Subcutaneous abdominal adipose tissue (tissue), 5 donors: ENCODE data around the gene MYBPC3.
A peak's percentile ranks its signal among the peaks of the same experiment; 100 is the strongest.

ENCODE experiments used
- H3K27ac ChIP-seq: one replicate; pipeline ENCODE4 v1.7.0; 2013; ENCODE audit warnings: low read depth, mild to moderate bottlenecking, inconsistent platforms, low read length, moderate library complexity
- H3K27me3 ChIP-seq, 5 donors: one replicate each; pipeline ENCODE4 v1.7.0; 2013; ENCODE audit warnings: low read length in 5 of 5, inconsistent platforms in 1 of 5; ENCODE audit not compliant: control insufficient read depth in 5 of 5, insufficient read depth in 4 of 5
- H3K36me3 ChIP-seq, 5 donors: one replicate each; pipeline ENCODE4 v1.7.0; 2013; ENCODE audit warnings: low read length in 5 of 5; ENCODE audit not compliant: control insufficient read depth in 5 of 5, insufficient read depth in 5 of 5
- H3K4me1 ChIP-seq, 5 donors: one replicate each; pipeline ENCODE4 v1.7.0; 2013; ENCODE audit warnings: low read length in 5 of 5, mild to moderate bottlenecking in 3 of 5, moderate library complexity in 1 of 5; ENCODE audit not compliant: control insufficient read depth in 5 of 5, insufficient read depth in 5 of 5
- H3K4me3 ChIP-seq, 5 donors: one replicate each; pipeline ENCODE4 v1.7.0; 2013; ENCODE audit warnings: low read length in 5 of 5, low read depth in 1 of 5
- H3K9ac ChIP-seq, 5 donors: one replicate each; pipeline ENCODE4 v1.7.0; 2013; ENCODE audit warnings: low read length in 5 of 5, mild to moderate bottlenecking in 4 of 5, moderate library complexity in 3 of 5
- H3K9me3 ChIP-seq, 5 donors: one replicate each; pipeline ENCODE4 v1.7.0; 2013; ENCODE audit warnings: low read length in 5 of 5; ENCODE audit not compliant: control insufficient read depth in 5 of 5
- donor health status: healthy.
- donor health status: healthy.
- donor health status: healthy.
- donor health status: healthy.
- donor health status: healthy.

Gene MYBPC3

DNA sequence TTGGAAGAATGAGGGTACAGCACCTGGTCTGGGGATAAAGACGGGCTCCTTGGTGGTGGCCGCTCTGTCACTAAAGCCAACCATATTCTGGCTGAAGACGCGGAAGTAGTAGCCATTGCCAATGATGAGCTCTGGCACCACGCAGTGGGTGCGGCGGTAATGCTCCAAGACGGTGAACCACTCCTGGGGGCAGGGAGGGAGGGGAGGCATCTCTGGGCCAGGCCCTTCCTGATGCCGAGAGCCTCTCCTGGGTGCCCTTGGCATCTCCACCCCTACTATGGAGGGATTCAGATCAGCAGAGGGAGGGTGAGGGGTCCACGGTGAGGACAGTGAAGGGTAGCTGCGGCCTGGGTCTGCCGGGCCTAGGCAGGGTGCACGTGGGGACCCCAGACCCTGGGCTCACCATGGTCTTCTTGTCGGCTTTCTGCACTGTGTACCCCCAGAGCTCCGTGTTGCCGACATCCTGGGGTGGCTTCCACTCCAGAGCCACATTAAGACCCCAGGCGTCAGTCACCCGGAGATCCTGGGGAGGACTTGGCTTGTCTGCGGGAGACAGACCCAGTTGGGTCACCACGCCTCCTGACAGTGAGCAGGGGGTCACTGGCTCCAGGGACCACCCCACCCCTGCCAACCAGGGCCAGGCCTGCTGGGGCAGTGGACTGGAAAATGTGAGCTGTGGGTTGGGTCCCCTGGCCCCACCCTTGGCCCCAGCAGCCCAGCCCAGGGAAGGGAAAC is 19.5 kb downstream of the MYBPC3 start:
- Histone ChIP-seq H3K27me3 (no peaks in the 10 kb centered on the region), H3K4me1 (peaks cover 0 to 39% (median 15%) of the 10 kb centered on the region in 5 donors), H3K9me3 (no peaks in the 10 kb centered on the region), H3K4me3 (no peak overlapping the region), H3K27ac (no peak overlapping the region), H3K36me3 (peaks cover 0 to 30% (median 10%) of the 10 kb centered on the region in 5 donors), H3K9ac (no peak overlapping the region)

DNA sequence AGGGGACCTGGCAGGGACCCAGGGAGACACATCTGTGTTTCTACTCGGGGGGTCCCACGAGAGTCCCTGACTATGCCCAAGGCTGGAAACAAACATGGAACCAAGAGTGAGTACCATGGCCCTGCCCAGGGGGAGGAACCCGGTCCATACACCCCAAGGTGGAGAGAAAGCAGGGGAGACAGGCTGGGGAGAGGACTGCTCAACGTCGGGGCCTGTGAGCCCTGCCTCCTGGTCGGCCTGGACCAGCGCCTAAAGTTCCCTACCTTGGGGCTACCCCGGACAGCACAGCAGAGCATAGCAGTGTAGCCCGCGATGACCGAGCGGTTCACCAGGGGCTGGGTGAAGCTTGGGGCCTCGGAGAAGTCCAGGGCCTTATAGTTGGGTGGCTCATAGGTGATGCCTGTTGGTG is 20.2 kb downstream of the MYBPC3 start:
- Histone ChIP-seq H3K4me3 (no peak overlapping the region), H3K27me3 (no peaks in the 10 kb centered on the region), H3K9me3 (no peaks in the 10 kb centered on the region), H3K36me3 (peaks cover 0 to 37% (median 10%) of the 10 kb centered on the region in 5 donors), H3K27ac (no peak overlapping the region), H3K9ac (no peak overlapping the region), H3K4me1 (peaks cover 0 to 39% (median 15%) of the 10 kb centered on the region in 5 donors)

DNA sequence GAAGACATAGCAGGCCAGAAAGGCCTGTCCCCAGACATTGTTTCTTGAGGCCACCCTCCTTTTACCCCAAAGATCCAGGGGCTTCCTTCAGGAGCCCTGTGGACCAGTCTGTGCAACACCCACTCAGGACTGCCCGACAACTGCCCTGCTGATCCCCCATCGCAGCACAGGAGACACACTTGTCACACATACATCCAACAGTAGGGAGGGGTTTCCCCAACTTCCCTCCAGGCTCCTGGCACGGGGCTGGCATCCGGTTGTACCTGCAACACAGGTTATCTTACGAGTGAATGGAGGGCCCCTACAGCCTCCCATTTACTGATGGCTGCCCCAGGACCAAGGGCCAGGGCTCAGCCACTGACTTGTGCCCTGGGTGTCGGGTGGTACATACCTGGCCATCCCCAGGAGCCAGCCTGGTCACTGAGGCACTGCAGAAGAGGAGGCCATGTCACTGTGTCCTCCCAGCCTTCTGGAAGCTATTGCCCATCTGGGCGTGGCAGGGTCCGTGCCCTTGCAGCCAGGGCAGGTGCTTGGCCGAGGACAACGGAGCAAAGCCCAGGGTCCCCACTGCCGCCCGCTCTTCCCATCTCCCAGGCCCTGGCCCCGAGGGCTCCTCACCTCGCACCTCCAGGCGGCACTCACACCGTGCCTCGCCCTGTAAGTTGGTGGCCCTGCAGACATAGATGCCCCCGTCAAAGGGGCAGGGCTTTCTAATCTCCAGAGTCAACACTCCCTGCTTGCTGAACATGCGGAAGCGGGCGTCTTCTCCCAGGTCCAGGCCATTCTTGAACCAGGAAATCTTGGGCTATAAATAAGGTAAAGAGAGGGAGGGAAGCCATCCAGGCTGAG is 20.8 kb downstream of the MYBPC3 start:
- Histone ChIP-seq H3K9ac (no peak overlapping the region), H3K9me3 (no peaks in the 10 kb centered on the region), H3K36me3 (peaks cover 0 to 43% (median 10%) of the 10 kb centered on the region in 5 donors), H3K27ac (no peak overlapping the region), H3K4me1 (peaks cover 0 to 39% (median 15%) of the 10 kb centered on the region in 5 donors), H3K4me3 (no peak overlapping the region), H3K27me3 (no peaks in the 10 kb centered on the region)

DNA sequence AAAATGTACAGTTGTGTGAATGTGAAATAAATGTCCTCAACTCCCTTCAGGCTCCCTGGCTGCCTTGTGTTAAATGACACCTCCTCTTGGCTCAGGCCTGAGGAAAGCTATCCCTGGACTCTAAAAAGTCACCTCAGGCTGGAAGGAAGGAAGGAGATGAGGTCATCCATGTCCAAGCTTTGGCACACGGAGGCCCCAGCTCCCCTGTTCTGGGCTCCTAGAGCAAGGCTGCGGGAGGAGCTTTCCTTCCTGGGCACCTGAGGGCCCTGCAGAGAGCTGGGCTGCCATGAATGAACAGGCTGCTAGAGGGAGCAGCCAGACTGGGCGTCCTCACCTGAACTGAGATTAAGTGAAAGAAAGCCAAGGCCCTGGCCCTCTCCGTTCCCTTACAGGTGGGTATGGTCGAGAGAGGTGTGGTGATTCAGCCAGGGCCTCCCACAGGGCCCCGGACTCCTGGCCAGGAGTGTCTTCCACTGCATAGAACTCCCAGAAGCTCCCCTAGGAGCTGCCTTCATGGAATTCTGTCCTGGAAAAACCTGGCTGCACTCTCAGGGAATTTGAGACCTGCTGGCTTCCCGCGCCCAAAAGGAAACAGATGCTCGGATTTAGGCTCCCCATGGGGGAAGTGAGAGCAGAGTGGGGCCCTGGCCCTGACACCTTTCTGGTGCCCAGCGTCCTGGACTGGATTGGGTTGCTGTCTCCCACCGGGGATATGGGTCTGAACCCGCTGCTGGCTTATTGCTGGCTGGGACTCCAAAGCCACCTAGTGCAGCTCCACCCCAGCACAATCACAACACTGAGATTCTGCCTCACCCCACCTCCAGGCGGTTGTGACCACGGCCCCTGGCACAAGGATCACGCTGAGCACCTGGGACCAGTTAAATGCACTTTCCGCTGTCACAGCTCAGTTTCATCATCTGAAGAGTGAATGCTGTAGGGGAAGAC is 22.2 kb downstream of the MYBPC3 start:
- peaks cover 0 to 53% (median 10%) of the 10 kb centered on the region in 5 donors for H3K36me3 ChIP-seq
- no peak overlapping the region for H3K9ac ChIP-seq
- H3K9me3 ChIP-seq, result no peaks in the 10 kb centered on the region
- no peak overlapping the region for H3K4me3 ChIP-seq
- H3K4me1 ChIP-seq, result peaks cover 0 to 39% (median 15%) of the 10 kb centered on the region in 5 donors
- peak overlapping the region; percentile 30 for H3K27ac ChIP-seq
- no peaks in the 10 kb centered on the region for H3K27me3 ChIP-seq

DNA sequence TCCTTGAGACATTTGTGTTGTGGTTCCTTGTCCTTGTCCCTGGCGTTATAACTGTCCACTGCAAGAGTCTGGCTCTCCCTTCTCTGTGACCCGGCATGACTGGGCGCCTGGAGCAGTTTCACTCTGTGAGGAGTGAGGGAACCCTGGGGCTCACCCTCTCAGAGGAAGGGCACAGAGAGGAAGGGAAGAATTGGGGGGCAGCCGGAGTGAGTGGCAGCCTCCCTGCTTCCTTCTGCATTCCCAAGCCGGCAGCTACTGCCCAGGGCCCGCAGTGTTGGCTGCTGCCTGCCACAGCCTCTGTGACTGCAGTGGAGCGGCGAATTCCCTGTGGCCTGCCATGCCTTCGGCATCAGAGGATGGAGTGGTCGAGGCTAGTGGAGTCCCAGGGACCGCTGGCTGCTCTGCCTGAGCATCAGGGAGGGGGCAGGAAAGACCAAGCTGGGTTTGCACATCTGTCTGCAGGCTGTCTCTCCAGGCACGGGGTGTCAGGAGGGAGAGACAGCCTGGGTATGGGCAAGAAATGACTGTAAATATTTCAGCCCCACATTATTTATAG is 23.0 kb downstream of the MYBPC3 start:
- Histone ChIP-seq H3K36me3 (peaks cover 0 to 53% (median 10%) of the 10 kb centered on the region in 5 donors), H3K4me3 (no peak overlapping the region), H3K9me3 (no peaks in the 10 kb centered on the region), H3K27ac (peak overlapping the region; percentile 30), H3K9ac (peak overlapping the region in 2 of 5 donors; percentile 38 to 49), H3K4me1 (peaks cover 0 to 39% (median 15%) of the 10 kb centered on the region in 5 donors), H3K27me3 (no peaks in the 10 kb centered on the region)

DNA sequence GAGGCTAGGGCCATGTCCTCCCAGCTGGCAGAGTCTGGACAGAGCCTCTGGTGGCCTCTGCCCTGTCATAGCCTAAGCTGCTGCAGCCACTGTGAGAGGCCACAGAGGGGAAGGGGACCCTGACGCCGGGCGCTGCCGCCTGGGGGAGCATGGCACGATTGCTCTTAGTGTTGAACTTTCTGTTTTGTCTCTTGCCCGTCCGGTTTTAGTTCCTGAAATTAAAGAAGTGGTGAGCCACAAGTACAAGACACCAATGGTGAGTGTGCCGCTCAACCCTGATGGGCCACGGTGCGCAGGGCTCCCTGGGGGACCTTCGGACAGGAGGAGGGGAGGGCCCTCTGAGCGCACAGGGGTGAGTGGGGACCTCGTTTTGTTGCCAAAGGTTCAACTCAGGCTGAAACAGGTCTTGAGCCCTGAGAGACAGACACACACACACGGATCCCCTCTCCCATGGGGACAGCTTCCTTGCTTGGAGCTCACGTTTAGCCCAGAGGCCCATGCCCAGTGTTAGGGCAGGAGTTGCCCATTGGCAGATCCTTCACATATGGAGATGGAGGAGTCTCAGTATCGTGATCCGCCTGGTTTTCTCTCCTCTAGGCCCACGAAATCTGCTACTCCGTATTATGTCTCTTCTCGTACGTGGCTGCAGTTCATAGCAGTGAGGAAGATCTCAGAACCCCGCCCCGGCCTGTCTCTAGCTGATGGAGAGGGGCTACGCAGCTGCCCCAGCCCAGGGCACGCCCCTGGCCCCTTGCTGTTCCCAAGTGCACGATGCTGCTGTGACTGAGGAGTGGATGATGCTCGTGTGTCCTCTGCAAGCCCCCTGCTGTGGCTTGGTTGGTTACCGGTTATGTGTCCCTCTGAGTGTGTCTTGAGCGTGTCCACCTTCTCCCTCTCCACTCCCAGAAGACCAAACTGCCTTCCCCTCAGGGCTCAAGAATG is 23.8 kb downstream of the MYBPC3 start:
- Histone ChIP-seq H3K4me3 (no peak overlapping the region), H3K36me3 (peaks cover 0 to 53% (median 10%) of the 10 kb centered on the region in 5 donors), H3K27ac (peak overlapping the region; percentile 30), H3K9ac (peak overlapping the region in 1 of 5 donors; percentile 49), H3K27me3 (no peaks in the 10 kb centered on the region), H3K4me1 (peaks cover 0 to 39% (median 15%) of the 10 kb centered on the region in 5 donors), H3K9me3 (no peaks in the 10 kb centered on the region)

DNA sequence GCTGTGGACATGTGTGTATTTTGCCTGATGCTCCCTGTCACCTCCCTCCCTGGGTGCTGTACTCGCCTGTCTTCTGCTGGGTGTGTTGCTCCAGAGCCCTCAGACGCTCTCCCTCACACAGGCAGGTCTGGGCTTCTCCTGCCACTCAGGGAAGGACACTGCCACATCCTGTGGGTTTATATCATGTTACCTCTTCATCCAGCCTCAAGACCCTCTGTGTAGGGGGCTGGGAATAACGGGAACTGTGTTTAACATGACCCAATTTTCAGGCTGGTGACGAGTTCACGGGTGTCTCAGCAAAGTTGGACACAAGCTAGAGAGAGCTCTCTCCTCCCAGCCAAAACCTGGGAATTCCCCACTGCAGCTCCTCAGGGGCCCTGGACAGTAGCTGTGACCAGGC is 24.6 kb downstream of the MYBPC3 start:
- Histone ChIP-seq H3K9me3 (no peaks in the 10 kb centered on the region), H3K4me1 (peaks cover 0 to 39% (median 15%) of the 10 kb centered on the region in 5 donors), H3K4me3 (no peak overlapping the region), H3K27me3 (no peaks in the 10 kb centered on the region), H3K9ac (no peak overlapping the region), H3K27ac (no peak overlapping the region), H3K36me3 (peaks cover 0 to 53% (median 10%) of the 10 kb centered on the region in 5 donors)

DNA sequence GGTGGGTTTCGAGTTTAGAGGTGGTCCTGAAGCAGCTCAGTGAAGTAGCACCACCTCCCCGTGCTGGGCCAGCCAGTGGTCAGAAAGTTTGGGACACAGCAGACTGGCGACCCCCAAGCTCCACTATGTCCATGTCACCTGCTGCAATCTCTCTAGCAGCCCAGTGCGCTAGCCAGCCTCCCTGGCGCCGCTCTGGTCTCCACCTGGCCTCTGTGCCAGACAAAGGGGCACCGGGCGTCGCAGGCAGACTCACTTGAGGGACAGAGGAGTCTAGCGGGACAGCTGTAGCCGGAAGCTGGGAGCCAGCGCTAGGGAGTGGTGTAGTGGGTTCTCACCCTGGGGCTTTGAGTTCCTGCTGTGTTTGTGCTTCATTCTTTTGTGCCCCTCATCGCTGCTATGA is 25.5 kb downstream of the MYBPC3 start:
- Histone ChIP-seq H3K27ac (no peak overlapping the region), H3K27me3 (no peaks in the 10 kb centered on the region), H3K9me3 (no peaks in the 10 kb centered on the region), H3K36me3 (peaks cover 0 to 54% (median 17%) of the 10 kb centered on the region in 5 donors), H3K4me3 (no peak overlapping the region), H3K9ac (no peak overlapping the region), H3K4me1 (peaks cover 0 to 35% (median 15%) of the 10 kb centered on the region in 5 donors)
